H1 (cell line): ENCODE data around the gene ZNF516. TPM values are rescaled to one million over a fixed set of nuclear protein-coding genes. Genes with fewer than 3 reads are reported as not detected.

Source experiments
- CTCF ChIA-PET: fragments of 300-600 bp; sonication (Branson Sonifier 250); formaldehyde crosslinking; loops from one replicate; lab custom pipeline; 2021; ENCODE audit not compliant: partially characterized antibody; lab: Charles Lee
- POLR2A ChIA-PET: fragments of 300-600 bp; sonication (Branson Sonifier 250); formaldehyde crosslinking; loops from one replicate; lab custom pipeline; 2021; ENCODE audit warnings: inconsistent platforms; ENCODE audit not compliant: partially characterized antibody; lab: Charles Lee
- DNase-seq, 2 experiments: peaks; one replicate each; pipeline versions ENCODE4 v3.0.0 to v3.0.0-alpha.2; 2010 to 2022; ENCODE audit warnings: low spot score in 2 of 2, low read depth in 1 of 2, mixed read lengths in 1 of 2
- FAIRE-seq: peaks from 2 replicates; lab custom pipeline; 2011; peaks lifted over from hg19 to GRCh38; lab: Jason Lieb, UNC
- H2AFZ ChIP-seq: 2 replicates; pipeline ENCODE4 v1.8.1; 2012; ENCODE audit warnings: low read length, inconsistent platforms
- H2AK5ac ChIP-seq: 2 replicates; pipeline ENCODE4 v1.6.1; 2013; ENCODE audit warnings: low read depth, low read length
- H2BK120ac ChIP-seq: replicated peaks from 2 replicates; pipeline ENCODE3; 2013; ENCODE audit warnings: low read depth, low read length, inconsistent platforms
- H2BK12ac ChIP-seq: 2 replicates; pipeline ENCODE4 v1.6.1; 2013; ENCODE audit warnings: low read depth, low read length
- H2BK15ac ChIP-seq: 2 replicates; pipeline ENCODE4 v1.6.1; 2013; ENCODE audit warnings: low read length
- H2BK20ac ChIP-seq: 2 replicates; pipeline ENCODE4 v1.6.1; 2013; ENCODE audit warnings: low read length
- H2BK5ac ChIP-seq: 2 replicates; pipeline ENCODE4 v1.6.1; 2013; ENCODE audit warnings: low read depth, low read length
- H3K14ac ChIP-seq: 2 replicates; pipeline ENCODE4 v1.6.1; 2013; ENCODE audit warnings: inconsistent platforms; ENCODE audit not compliant: insufficient read length
- H3K18ac ChIP-seq: 2 replicates; pipeline ENCODE4 v1.6.1; 2013; ENCODE audit warnings: low read length; ENCODE audit errors: extremely low read depth
- H3K23ac ChIP-seq: 2 replicates; pipeline ENCODE4 v1.6.1; 2013; ENCODE audit warnings: inconsistent platforms; ENCODE audit not compliant: insufficient read length
- H3K23me2 ChIP-seq: 2 replicates; pipeline ENCODE4 v1.6.1; 2013; ENCODE audit warnings: low read depth, low read length
- H3K27ac ChIP-seq: 2 replicates; pipeline ENCODE4 v1.6.1; 2011; ENCODE audit warnings: low read depth, low read length, inconsistent platforms
- H3K27me3 ChIP-seq, 4 experiments: replicated peaks in 1 of 4; 1 replicate in 1 of 4; 2 replicates in 3 of 4; pipeline versions ENCODE4 v1.6.1 to v1.8.1; 2011 to 2013; ENCODE audit warnings: low read length in 3 of 4, mild to moderate bottlenecking in 3 of 4, inconsistent platforms in 2 of 4, mixed read lengths in 2 of 4, moderate library complexity in 1 of 4; ENCODE audit not compliant: control insufficient read depth in 3 of 4, insufficient read depth in 3 of 4; ENCODE audit errors: extremely low read depth in 1 of 4
- H3K36me3 ChIP-seq, 4 experiments: 2 replicates each; pipeline versions ENCODE4 v1.6.1 to v1.8.1; 2011 to 2013; ENCODE audit warnings: mild to moderate bottlenecking in 4 of 4, low read length in 3 of 4, moderate library complexity in 2 of 4, control low read depth in 1 of 4, inconsistent platforms in 1 of 4; ENCODE audit not compliant: insufficient read depth in 4 of 4, control insufficient read depth in 2 of 4
- H3K4ac ChIP-seq: replicated peaks from 2 replicates; pipeline ENCODE3; 2013; ENCODE audit warnings: low read length, low read depth, mixed read lengths, inconsistent platforms; ENCODE audit not compliant: insufficient read length
- H3K4me1 ChIP-seq, 4 experiments: replicated peaks in 1 of 4; 1 replicate in 1 of 4; 2 replicates in 3 of 4; pipeline versions ENCODE4 v1.6.1 to v1.8.1; 2011 to 2013; ENCODE audit warnings: low read length in 3 of 4, inconsistent platforms in 2 of 4, mixed read lengths in 1 of 4; ENCODE audit not compliant: insufficient read depth in 4 of 4, control insufficient read depth in 3 of 4
- H3K4me2 ChIP-seq, 2 experiments: 2 replicates each; pipeline versions ENCODE4 v1.6.1 to v1.8.1; 2011 to 2013; ENCODE audit warnings: low read depth in 2 of 2, low read length in 2 of 2, control low read depth in 1 of 2, inconsistent platforms in 1 of 2, mild to moderate bottlenecking in 1 of 2; ENCODE audit not compliant: insufficient read depth in 1 of 2
- H3K4me3 ChIP-seq, 4 experiments: fragments of 200-600, 300-600 bp in 1 of 4; sonication (generic), shearing (Covaris generic), sonication (Bioruptor Twin) in 1 of 4; 2 replicates each; pipeline versions ENCODE4 v1.5.1 to v1.8.1; 2011 to 2016; ENCODE audit warnings: low read length in 4 of 4, low read depth in 3 of 4, control low read depth in 2 of 4, inconsistent platforms in 2 of 4, mild to moderate bottlenecking in 2 of 4, mixed read lengths in 1 of 4, moderate library complexity in 1 of 4; ENCODE audit not compliant: insufficient read depth in 2 of 4; ENCODE audit errors: extremely low read depth in 1 of 4
- H3K56ac ChIP-seq: replicated peaks from 2 replicates; pipeline ENCODE3; 2013; ENCODE audit warnings: low read depth, mild to moderate bottlenecking, mixed read lengths, low read length, inconsistent platforms; ENCODE audit not compliant: insufficient read length
- H3K79me1 ChIP-seq: 2 replicates; pipeline ENCODE4 v1.6.1; 2013; ENCODE audit warnings: low read depth, low read length, control low read depth
- H3K79me2 ChIP-seq, 2 experiments: 2 replicates each; pipeline versions ENCODE4 v1.6.1 to v1.8.1; 2012 to 2013; ENCODE audit warnings: low read length in 2 of 2, mild to moderate bottlenecking in 2 of 2, inconsistent platforms in 1 of 2; ENCODE audit not compliant: insufficient read depth in 2 of 2, control insufficient read depth in 1 of 2
- H3K9ac ChIP-seq, 4 experiments: replicated peaks in 1 of 4; 1 replicate in 1 of 4; 2 replicates in 3 of 4; pipeline versions ENCODE4 v1.6.1 to v1.8.1; 2011 to 2013; ENCODE audit warnings: low read depth in 3 of 4, low read length in 3 of 4, control low read depth in 2 of 4, mild to moderate bottlenecking in 2 of 4, moderate library complexity in 2 of 4, inconsistent platforms in 1 of 4; ENCODE audit errors: extremely low read depth in 1 of 4
- H3K9me3 ChIP-seq, 2 experiments: 2 replicates each; pipeline versions ENCODE4 v1.6.1 to v1.8.1; 2012 to 2013; ENCODE audit warnings: mild to moderate bottlenecking in 2 of 2, moderate library complexity in 2 of 2, control low read depth in 1 of 2, inconsistent platforms in 1 of 2, low read depth in 1 of 2, low read length in 1 of 2, mixed read lengths in 1 of 2; ENCODE audit not compliant: insufficient read depth in 2 of 2
- H4K20me1 ChIP-seq, 2 experiments: replicated peaks in 1 of 2; 2 replicates each; pipeline versions ENCODE3 to v1.8.1; 2011 to 2013; ENCODE audit warnings: inconsistent platforms in 2 of 2, low read length in 2 of 2, mild to moderate bottlenecking in 1 of 2; ENCODE audit not compliant: insufficient read depth in 2 of 2, control insufficient read depth in 1 of 2
- H4K5ac ChIP-seq: 2 replicates; pipeline ENCODE4 v1.6.1; 2013; ENCODE audit warnings: low read length, low read depth, mixed read lengths, inconsistent platforms; ENCODE audit not compliant: insufficient read length
- H4K8ac ChIP-seq: 2 replicates; pipeline ENCODE4 v1.8.0; 2013; ENCODE audit warnings: mild to moderate bottlenecking, moderate library complexity, low read length, inconsistent platforms; ENCODE audit not compliant: insufficient read depth; ENCODE audit errors: extremely low read depth
- H4K91ac ChIP-seq: replicated peaks from 2 replicates; pipeline ENCODE3; 2013; ENCODE audit warnings: low read length, mixed read lengths, inconsistent platforms; ENCODE audit not compliant: insufficient read length
- ASH2L ChIP-seq: fragments of 200-600, 300-600 bp; sonication (generic); IDR thresholded peaks from one replicate; pipeline ENCODE4 v1.7.1; 2017; ENCODE audit warnings: low read length
- EGR1 ChIP-seq: IDR thresholded peaks from 2 replicates; pipeline ENCODE4 v1.6.1; 2011; ENCODE audit warnings: low read depth, low read length, borderline replicate concordance
- KDM5A ChIP-seq: fragments of 200-600 bp; IDR thresholded peaks from 2 replicates; pipeline ENCODE4 v1.7.1; 2012; ENCODE audit warnings: mild to moderate bottlenecking, low read length, inconsistent platforms, mixed read lengths
- WGBS, 2 experiments: shearing (Covaris generic) in 1 of 2; methylation state at CpG; one replicate each; pipeline versions ENCODE4 v1.1.6 to v1.1.7; 2013 to 2015; ENCODE audit warnings: low lambda C conversion rate in 2 of 2, mixed read lengths in 2 of 2, inconsistent platforms in 1 of 2, low coverage in 1 of 2, missing lambda C conversion rate in 1 of 2; ENCODE audit not compliant: insufficient replicate concordance in 2 of 2, insufficient coverage in 1 of 2, insufficient read length in 1 of 2; ENCODE audit errors: extremely low coverage in 1 of 2, missing lambda C conversion rate in 1 of 2; 5-methylcytosine and 5-hydroxymethylcytosine counted together
- polyA plus RNA-seq, 7 experiments: library from polyadenylated mRNA; depleted of rRNA in 3 of 7; stranded (reverse) in 5 of 7; unstranded in 2 of 7; fragments of >200 nt in 5 of 7; fragments of 200-250 nt in 2 of 7; gene quantifications; 1 replicate in 5 of 7; 2 replicates in 1 of 7; 4 replicates in 1 of 7; pipeline versions ENCODE4 v1.2.1 to v1.2.3, GENCODE V29; 2011 to 2013; ENCODE audit warnings: missing spikeins in 2 of 7, mixed read lengths in 2 of 7
- total RNA-seq: library from RNA; stranded (reverse); fragmentation: NEBNext Ultra II Directional; extraction: Animal tissue kit (Norgen Biotek cat#: 25700); gene quantifications from 2 replicates; pipeline ENCODE4 v1.2.1, GENCODE V29; 2021
- TF ChIP-seq, protein P1 (sequence below): IDR thresholded peaks from 2 replicates; pipeline ENCODE4 v1.6.1; 2012; ENCODE audit warnings: low read length, inconsistent platforms

The ZNF516 gene
- total and polyA plus RNA-seq, 2 of the 8 experiments (the other 6 are each of a cell fraction or from before 2014, with no cell fraction given): 7.3 to 17.0 TPM

GRCh38 chr18:76350134-76351025 is 144.7 kb downstream of the ZNF516 start:
- Histone ChIP-seq H4K20me1 (no peaks in the 10 kb centered on the region), H2BK20ac (no peak overlapping the region), H3K4me2 (no peak overlapping the region), H3K27me3 (no peaks in the 10 kb centered on the region), H3K36me3 (no peaks in the 10 kb centered on the region; a peak in 1 of 8 replicates), H3K4me1 (peaks cover 3 to 6% (median 4%) of the 10 kb centered on the region in 4 experiments; a peak in 4 of 7 replicates), H3K4ac (no peak overlapping the region), H3K14ac (no peak overlapping the region), H3K79me1 (no peaks in the 10 kb centered on the region), H3K56ac (no peak overlapping the region), H3K4me3 (no peak overlapping the region), H2BK15ac (no peak overlapping the region), H3K18ac (no peak overlapping the region), H2AFZ (no peak overlapping the region), H2BK5ac (no peak overlapping the region), H2AK5ac (no peak overlapping the region), H4K8ac (no peak overlapping the region), H3K23ac (no peak overlapping the region), H3K23me2 (no peaks in the 10 kb centered on the region), H4K91ac (no peak overlapping the region), H3K27ac (no peak overlapping the region), H3K79me2 (no peaks in the 10 kb centered on the region), H2BK120ac (no peak overlapping the region), H3K9me3 (no peaks in the 10 kb centered on the region), H3K9ac (no peak overlapping the region), H4K5ac (no peak overlapping the region), H2BK12ac (no peak overlapping the region)
- POLR2A ChIA-PET: interaction anchor here (0.6 kb wide), 1 partner anchor 395 kb away, joined by 3 read pairs; no protein-coding TSS in a partner anchor
- DNase-seq: no peak
- CTCF ChIA-PET: interaction anchor here (0.6 to 2.9 kb wide), 6 partner anchors 36 to 652 kb away, joined by 3 to 12 read pairs (median 3); no protein-coding TSS in a partner anchor
- no peak for FAIRE-seq
- WGBS, 2 experiments: 93% methylated on average over 51 of the region's 54 CpGs; no CpG with 5 or more reads in 1 of the 2 experiments
- TF ChIP-seq, protein P1, sequence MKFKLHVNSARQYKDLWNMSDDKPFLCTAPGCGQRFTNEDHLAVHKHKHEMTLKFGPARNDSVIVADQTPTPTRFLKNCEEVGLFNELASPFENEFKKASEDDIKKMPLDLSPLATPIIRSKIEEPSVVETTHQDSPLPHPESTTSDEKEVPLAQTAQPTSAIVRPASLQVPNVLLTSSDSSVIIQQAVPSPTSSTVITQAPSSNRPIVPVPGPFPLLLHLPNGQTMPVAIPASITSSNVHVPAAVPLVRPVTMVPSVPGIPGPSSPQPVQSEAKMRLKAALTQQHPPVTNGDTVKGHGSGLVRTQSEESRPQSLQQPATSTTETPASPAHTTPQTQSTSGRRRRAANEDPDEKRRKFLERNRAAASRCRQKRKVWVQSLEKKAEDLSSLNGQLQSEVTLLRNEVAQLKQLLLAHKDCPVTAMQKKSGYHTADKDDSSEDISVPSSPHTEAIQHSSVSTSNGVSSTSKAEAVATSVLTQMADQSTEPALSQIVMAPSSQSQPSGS: no peak
- no peak for TF ChIP-seq ASH2L
- no peak for TF ChIP-seq EGR1
- no peak for TF ChIP-seq KDM5A
